ENCODE measurements around the gene CCDC73.

CCDC73 gene

DNA sequence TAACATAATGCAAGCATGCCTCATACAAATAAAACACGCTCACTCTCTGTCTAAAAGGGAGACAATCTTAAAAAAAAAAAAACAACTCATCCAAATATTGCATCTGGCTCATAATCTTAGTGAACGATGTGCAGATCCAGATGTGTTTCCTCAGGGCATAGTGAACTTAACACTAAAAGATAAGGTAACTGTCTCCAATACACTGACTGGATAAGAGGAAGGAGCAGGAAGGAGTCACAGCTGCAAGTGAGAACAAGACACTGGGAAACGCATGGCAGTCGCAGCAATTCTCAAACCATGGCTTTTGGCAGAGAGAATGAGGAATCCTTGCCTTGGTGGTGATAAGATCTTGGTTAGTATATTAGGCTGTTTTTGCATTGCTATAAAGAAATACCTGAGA lies 220.0 kb downstream of the CCDC73 start:
- DNase-seq (ENCODE audit: insufficient read length, low spot score): no peak
- no peak for FAIRE-seq
- no peak for TF ChIP-seq POLR2A (IDR thresholded peaks at IDR 0.05; ENCODE audit: low read depth, low read length)

DNA sequence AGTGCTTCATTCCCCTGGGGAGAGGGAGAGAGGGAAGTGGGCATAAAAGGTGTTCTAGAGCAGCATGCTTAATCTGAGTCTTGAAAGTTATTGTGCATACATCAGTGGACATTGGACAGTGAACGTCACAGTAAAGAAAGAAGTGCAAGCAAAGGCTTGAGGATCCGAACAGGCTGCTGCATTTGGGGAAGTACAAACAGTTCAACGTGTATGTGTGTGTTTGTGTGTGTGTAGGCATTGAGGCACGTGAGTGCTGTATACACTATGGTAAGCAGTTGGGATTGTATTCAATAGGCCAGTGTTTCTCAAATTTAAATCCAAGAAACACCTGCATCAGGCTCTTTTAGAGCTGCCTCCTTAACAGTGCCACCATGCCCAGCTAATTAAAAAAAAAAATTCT lies 221.2 kb downstream of the CCDC73 start:
- no peak for DNase-seq (ENCODE audit: insufficient read length, low spot score)
- no peak for FAIRE-seq
- no peak for TF ChIP-seq POLR2A (IDR thresholded peaks at IDR 0.05; ENCODE audit: low read depth, low read length)

DNA sequence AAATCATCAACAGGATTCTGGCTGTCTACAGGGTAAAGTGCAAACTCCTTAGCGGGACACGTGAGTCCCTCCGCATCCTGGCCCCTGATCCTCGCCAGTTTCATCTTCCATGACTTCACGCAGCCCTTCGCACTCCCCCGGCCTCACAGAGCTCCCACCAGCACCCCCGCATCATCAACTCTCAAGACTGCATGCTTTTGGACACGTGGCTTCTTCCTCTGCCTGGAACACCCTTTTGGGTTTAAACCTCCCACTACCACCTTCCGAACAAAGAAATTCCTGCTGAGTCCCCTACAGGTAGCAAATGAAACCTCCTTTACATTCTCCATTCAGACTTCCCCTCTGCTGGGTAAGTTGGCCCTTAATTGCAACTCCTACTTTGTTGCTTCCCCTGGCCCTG lies 223.4 kb downstream of the CCDC73 start:
- FAIRE-seq (no peak), DNase-seq (ENCODE audit: insufficient read length, low spot score) (no peak)
- no peak for TF ChIP-seq POLR2A (IDR thresholded peaks at IDR 0.05; ENCODE audit: low read depth, low read length)

DNA sequence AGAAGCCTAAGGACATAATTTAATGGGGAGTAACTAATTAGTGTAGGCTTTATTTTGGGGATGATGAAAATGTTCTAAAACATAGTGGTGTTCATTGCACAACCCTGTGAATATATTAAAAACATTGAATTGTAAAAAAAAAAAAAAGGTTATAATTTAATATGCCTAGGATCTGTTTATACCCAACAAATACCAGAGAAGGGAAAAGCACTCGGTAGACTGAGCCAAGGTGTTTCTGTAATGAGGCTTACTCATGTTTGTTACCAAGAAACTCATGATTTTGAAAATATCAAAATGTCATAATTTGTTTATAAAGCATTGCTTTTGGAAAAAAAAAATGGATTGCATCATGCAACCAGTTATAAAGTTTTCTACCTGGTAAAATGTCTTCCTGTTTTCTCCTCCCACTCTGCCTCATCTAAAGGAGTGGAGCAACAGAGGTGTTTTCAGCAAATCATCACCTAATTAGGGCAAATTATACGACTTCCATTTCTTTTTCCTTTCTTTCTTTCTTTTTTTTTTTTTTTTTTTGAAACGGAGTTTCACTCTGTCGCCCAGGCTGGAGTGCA lies 225.1 kb downstream of the CCDC73 start:
- DNase-seq (ENCODE audit: insufficient read length, low spot score) (no peak), FAIRE-seq (no peak)
- no peak for TF ChIP-seq POLR2A (IDR thresholded peaks at IDR 0.05; ENCODE audit: low read depth, low read length)

DNA sequence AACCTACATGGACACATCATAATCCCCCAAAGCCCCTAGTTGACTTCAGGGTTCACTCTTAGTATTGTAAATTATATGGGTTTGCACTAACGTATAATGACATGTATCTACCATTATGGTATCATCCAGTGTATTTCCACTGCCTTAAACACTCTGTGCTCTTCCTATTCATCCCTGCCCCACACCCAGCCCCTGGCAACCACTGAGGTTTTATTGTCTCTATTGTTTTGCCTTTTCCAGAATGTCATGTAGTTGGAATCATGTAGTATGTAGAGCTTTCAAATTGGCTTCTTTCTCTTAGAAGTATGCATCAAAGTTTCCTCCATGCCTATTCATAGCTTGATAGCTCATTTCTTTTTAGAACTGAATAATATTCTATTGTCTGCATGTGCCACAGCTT lies 227.3 kb downstream of the CCDC73 start:
- no peak for TF ChIP-seq POLR2A (IDR thresholded peaks at IDR 0.05; ENCODE audit: low read depth, low read length)
- DNase-seq (ENCODE audit: insufficient read length, low spot score) (no peak), FAIRE-seq (no peak)

DNA sequence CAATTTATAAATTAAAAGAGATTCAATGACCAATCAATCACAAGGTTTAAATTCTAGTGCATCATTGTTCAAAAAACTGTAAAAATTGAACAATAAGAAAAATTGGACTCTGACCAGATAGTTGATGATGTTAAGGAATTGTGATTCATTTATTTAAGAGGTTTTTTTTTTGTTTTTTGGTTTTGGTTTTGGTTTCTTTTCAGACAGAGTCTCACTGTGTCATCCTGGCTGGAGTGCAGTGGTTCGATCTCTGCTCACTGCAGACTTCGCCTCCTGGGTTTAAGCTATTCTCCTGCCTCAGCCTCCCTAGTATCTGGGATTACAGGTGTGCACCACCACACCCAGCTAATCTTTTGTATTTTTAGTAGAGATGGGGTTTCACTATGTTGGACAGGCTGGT lies 227.9 kb downstream of the CCDC73 start:
- DNase-seq (ENCODE audit: insufficient read length, low spot score) (no peak), FAIRE-seq (no peak)
- no peak for TF ChIP-seq POLR2A (IDR thresholded peaks at IDR 0.05; ENCODE audit: low read depth, low read length)

DNA sequence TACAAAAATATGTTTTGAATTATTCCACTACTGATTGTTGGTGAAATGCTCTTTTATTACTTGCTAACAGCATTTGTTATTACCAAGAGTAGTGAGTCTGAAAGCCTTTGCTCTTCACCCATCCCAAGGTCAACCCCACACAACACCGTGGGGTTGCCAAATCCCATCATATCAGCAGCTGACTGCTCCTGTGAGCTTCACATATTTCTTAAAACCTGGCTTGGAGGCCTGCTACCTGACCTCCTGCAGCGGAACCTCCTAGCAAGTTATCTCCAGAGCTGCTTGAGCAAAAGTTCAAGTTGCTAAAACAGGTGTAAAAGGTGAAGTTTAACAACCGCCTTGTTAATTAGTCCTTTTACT lies 230.9 kb downstream of the CCDC73 start:
- TF ChIP-seq POLR2A (IDR thresholded peaks at IDR 0.05; ENCODE audit: low read depth, low read length): no peak
- no peak for DNase-seq (ENCODE audit: insufficient read length, low spot score)
- no peak for FAIRE-seq

DNA sequence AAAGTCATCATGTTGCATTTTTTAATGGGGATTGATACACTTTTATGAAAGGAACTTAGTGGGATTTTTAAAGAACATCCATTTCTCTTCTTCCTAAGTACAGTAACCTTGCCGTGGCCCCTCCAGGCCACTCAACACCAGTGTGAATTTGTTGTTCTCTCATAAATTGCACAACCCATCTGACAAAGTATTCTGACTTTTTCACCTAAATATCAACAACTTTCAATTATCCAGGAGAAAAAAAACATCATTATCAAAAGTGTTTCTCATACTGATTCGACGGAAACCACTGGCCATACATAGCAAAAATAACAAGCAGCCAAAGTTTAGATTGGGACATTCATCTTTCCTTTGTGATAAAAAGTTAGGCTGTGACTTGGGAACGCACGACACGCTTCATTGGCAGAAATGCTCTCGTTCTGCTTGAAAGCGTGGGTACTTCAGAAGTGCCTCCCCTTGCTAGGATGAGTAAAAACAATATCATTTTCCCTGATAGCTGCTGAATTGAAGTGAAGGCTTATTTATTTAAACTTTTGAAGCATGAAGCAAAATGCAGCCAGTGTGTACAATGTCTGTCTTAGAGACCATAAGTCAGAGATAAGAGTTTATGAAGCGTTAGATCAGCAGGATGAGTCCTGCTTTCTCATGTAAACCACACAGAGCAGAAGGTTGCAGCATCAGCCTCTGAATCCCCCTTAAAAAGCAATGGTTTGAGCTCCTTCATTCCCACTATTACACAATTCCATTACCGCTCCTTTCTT lies 231.4 kb downstream of the CCDC73 start:
- FAIRE-seq (no peak), DNase-seq (ENCODE audit: insufficient read length, low spot score) (no peak)
- no peak for TF ChIP-seq POLR2A (IDR thresholded peaks at IDR 0.05; ENCODE audit: low read depth, low read length)

DNA sequence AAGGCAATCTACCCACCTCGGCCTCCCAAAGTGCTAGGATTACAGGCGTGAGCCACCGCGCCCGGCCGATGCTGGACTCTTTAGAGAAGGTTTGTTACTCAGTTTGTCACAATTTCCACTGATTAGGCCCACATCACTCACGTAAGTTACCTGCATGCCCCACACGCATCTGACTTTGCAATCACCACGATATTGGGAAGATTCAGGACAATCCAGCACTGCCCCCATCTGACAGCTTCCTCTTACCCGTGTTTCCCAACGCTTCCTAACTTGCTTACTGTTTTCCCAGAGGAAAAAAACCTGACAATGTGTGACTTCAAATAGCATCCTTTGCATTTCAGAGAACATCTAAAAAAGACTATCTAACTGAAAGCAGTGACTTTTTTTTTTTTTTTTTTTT lies 232.6 kb downstream of the CCDC73 start:
- FAIRE-seq: no peak
- DNase-seq (ENCODE audit: insufficient read length, low spot score): no peak
- no peak for TF ChIP-seq POLR2A (IDR thresholded peaks at IDR 0.05; ENCODE audit: low read depth, low read length)

DNA sequence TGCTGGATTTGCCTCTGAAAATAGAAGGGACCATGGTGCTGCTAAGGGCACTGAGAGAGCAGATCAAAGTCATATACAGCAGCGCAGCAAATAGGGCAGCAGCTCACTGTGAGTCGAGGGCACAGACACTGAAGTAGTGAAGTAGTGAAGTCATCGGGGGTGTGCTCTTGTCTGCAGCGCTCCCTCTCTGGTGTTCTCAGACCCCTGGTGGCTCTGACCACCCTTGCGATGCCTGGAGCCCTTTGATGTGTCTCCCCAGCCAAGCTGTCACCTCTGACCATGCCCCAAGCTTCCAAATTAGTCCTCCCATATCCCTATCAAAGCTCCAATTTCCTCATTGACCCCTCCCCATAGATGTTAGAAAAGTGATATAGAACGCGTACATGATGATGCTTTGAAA lies 238.6 kb downstream of the CCDC73 start:
- DNase-seq (ENCODE audit: insufficient read length, low spot score) (no peak), FAIRE-seq (no peak)
- no peak for TF ChIP-seq POLR2A (IDR thresholded peaks at IDR 0.05; ENCODE audit: low read depth, low read length)

DNA sequence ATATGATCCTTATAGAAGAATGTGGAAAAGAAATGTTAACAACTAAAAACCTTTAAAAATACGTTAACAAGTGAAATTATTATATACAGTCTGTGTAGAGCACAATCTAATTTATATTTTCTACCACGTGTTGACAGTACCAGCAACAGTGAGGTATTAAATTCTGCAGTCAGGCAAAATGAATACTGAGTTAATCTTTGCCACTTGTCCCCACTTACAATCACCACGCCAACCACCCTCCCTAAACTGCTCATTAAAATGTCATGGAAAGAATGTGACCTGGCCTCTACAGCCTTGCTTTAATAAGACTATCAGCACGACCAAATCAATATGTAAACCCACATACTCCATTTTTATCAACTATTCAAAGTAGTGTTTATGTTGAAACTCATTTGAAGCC lies 239.4 kb downstream of the CCDC73 start:
- FAIRE-seq: no peak
- DNase-seq (ENCODE audit: insufficient read length, low spot score): no peak
- no peak for TF ChIP-seq POLR2A (IDR thresholded peaks at IDR 0.05; ENCODE audit: low read depth, low read length)

Measured in H54 (cell line).